NCI-H146 treated with DMSO at 0.1 percent for 48 hours (cell line): Measurements from ENCODE around the gene PTPRN2.
A peak's percentile ranks its signal among the peaks of the same experiment; 100 is the strongest.
"Not testable (repeated sequence)": the region's sequence is repeated elsewhere in the genome, so short reads cannot be mapped to it uniquely, and the experiment has no call there.

Experiments
- DNase-seq: peaks from one replicate; lab custom pipeline; 2025; ENCODE audit not compliant: unreplicated experiment; lab: John Stamatoyannopoulos, UW

Gene PTPRN2

GRCh38 chr7:158424531-158424930 lies 163.1 kb downstream of the PTPRN2 start:
- DNase-seq: no peak

GRCh38 chr7:158424011-158424410 lies 163.6 kb downstream of the PTPRN2 start:
- DNase-seq: no peak

DNA sequence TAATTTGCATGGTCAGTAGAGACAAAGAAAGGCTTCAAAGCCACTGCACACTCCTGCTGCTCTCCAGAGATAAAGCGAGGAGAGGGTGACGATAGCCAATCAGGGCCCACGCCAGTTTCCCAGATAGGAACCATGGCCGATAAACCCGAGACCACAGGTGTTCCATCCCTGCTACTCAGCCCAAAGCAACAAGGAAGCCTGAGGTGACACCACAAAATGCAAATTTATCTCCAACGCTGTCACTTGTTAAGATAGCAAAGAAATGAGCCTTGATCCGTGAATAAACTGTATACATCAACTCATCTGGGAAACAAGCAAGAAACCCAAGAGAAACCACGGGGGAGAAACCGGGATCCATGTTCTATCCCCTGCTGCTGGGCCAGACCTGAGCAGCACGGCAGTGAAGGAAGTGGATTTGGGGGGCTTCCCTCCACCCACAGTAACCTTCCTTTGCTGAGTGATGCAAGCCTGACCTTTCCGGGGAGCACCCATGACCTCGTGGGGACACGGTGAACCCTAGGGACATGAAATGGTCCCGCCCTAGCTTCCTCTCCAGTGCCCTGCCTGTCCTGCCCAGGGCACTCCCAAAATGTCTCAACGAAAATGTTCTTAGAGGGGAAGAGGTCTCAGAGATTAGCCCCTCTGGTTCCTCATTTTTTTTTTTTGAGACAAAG lies 164.6 kb downstream of the PTPRN2 start:
- no peak for DNase-seq

DNA sequence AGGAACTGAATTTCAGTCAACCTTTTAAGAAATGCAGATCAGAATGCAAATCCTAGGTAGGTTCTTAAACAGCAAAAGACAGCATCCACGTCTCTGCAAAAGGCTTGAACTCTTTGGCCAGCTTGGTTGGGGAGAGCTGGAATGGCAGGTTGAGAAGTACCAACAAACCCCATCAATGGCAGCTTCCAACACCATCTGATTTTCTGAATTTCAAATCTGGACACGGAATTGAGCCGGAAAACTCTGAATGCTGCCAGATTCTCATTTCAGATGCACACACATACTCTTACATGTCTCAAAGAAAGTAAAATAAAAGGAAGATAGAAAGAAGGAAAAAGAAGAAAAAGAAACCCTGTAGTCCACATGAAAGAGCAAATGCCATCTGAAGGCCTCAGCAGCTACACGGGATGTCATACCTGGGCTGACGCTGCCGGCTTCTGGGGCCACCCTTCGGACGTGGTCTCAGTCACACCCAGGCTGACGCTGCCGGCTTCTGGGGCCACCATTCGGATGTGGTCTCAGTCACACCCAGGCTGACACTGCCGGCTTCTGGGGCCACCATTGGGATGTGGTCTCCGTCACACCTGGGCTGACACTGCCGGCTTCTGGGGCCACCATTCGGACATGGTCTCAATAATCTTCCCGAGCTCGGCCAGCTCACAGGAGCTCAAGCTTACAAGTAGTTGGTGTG lies 165.3 kb downstream of the PTPRN2 start:
- no peak for DNase-seq

GRCh38 chr7:158421361-158421760 lies 166.3 kb downstream of the PTPRN2 start:
- no peak for DNase-seq

- no peak for DNase-seq
Observed at GRCh38 chr7:158420591-158421340, 166.9 kb downstream of the PTPRN2 start.

- no peak for DNase-seq
Observed at GRCh38 chr7:158419238-158419785, 168.3 kb downstream of the PTPRN2 start.

- DNase-seq: not testable (repeated sequence)
Observed at GRCh38 chr7:158418395-158418794, 169.2 kb downstream of the PTPRN2 start.

DNA sequence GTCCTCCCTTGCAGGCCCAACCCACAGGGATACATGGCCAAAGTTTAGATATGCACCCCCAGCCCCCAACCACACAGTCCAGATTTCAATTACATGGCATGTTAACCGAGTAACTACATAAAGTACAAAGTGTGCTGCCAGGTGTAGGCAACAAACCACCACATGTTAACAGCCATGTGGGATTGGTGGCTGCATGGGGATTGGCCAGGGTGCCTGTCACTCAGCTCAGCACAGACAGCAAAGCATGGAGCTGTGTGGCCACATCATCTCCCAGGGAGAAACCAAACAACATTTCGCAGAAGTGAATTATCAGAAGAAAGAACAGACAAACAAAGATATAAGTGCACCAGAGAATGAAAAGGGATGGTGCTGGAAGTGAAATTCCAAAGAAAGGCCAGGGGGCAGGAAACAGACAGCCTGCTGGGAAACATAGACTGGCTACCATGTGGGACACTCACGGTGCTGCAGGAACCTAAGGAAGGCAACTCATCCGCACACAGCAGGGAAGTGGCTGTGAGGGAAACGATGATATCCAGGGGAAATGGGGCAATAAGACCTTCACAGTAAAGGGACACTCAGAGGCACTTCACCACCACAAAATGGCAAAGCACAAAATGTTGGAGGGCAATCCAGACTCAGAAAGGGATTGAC lies 171.2 kb downstream of the PTPRN2 start:
- peak; percentile 24 for DNase-seq

- no peak for DNase-seq
Observed at GRCh38 chr7:158415316-158415715, 172.3 kb downstream of the PTPRN2 start.

- DNase-seq: peak; percentile 28
Observed at GRCh38 chr7:158414486-158414961, 173.1 kb downstream of the PTPRN2 start.

GRCh38 chr7:158414002-158414401 lies 173.6 kb downstream of the PTPRN2 start:
- peak; percentile 6 for DNase-seq

- DNase-seq: no peak
Observed at GRCh38 chr7:158411232-158411950, 176.2 kb downstream of the PTPRN2 start.

GRCh38 chr7:158410720-158411119 lies 176.9 kb downstream of the PTPRN2 start:
- DNase-seq: no peak

DNA sequence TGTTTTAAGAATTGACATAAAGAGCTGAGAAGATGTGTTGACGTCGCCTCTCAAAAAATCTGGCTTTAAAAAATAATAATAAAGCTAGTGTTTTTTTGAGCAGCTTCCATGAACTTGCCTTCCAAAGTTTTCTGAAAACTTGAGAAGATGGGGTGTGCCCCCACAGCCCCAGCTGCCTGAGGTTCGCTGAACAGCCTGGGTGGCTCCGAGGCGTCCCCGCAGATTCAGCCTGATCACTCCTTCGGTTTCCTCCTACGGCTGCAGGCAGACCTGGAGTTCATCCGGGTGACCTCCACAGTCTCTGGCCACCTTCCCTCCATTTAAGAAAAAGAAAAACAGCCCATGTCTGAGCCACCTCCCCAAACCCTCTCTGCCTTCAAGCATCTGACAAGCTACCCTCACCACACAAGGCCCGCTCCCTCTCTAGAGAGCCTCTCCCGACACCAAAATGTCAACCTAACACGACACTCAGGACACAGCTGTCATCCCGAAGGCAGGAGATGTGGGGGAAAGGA lies 177.8 kb downstream of the PTPRN2 start:
- no peak for DNase-seq

DNA sequence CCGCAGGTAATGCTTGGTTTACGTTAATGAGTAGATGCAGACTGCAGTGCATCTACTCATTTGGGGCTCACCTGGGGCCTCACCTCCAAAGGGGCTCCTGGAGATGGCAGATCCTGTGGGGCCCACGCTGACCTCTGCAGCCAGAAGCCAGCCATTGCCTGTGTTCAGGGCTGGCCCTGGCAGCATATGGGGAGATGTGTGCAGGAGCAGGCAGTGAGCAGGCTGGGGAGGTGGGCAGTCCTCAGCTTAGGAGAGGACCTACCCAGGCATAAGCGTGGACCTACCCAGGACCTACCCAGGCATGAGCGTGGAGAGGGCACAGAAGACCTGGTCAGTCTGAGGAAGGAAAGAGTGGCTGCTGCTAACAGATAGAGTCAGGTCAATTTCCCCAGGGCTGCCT lies 178.5 kb downstream of the PTPRN2 start:
- no peak for DNase-seq

- DNase-seq: no peak
Observed at GRCh38 chr7:158408318-158408920, 179.2 kb downstream of the PTPRN2 start.

DNA sequence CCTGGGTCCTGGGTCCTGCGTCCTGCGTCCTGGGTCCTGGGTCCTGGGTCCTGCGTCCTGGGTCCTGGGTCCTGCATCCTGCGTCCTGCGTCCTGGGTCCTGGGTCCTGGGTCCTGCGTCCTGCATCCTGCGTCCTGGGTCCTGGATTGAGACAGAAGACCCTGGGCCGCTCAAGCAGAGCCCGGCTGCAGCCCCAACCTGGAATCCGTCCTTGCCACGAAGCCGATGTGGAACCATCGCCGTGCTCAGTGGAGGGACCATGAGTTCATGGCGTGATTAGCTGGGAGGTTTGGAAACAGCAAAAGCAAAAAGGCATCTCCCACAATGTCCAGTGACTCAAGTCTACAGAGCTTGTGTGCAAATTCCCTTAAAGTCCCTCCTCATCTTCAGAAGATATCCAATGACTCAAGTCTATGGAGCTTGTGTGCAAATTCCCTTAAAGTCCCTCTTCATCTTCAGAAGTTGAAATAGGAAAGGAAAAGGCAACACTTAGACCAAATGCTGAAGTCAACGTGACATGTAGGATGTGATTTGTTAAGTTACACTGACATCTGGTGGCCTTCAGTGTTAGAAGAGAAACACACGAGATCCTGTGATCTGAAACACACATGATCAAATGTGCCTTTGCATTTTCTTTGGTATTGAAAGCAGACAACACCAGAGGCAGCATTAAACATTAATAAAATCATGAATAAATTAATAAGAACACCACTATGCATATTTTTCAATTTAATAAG lies 179.9 kb downstream of the PTPRN2 start:
- DNase-seq: peak; percentile 18

DNA sequence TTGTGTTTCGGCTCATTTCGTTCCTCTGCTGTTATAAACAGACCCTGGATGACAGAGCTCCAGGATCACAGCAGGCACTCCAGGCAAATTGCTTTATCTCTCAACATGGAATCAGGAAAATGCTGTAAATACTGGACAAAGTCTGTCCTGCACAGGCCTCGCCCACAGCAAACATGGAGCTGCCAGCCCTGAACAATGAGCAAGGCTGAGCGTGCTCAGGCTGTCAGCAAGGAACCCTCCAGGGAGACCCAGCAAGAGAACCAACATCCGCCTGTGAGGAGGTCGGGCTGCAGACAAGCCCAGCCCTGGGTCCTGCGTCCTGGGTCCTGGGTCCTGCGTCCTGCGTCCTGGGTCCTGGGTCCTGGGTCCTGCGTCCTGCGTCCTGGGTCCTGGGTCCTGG lies 180.8 kb downstream of the PTPRN2 start:
- DNase-seq: no peak
